Measurements from ENCODE around the gene PTPRG. TPM values are rescaled to one million over a fixed set of nuclear protein-coding genes. Genes with fewer than 3 reads are reported as not detected.

Gene PTPRG
- total and polyA plus RNA-seq, 2 donors (not counting 3 experiments of a cell fraction or from before 2014, with no cell fraction given): 8.9 to 39.1 TPM

GRCh38 chr3:61725851-61726333 is 164.5 kb downstream of the PTPRG start:
- POLR2A ChIA-PET: no interaction called here
- no peak for FAIRE-seq

DNA sequence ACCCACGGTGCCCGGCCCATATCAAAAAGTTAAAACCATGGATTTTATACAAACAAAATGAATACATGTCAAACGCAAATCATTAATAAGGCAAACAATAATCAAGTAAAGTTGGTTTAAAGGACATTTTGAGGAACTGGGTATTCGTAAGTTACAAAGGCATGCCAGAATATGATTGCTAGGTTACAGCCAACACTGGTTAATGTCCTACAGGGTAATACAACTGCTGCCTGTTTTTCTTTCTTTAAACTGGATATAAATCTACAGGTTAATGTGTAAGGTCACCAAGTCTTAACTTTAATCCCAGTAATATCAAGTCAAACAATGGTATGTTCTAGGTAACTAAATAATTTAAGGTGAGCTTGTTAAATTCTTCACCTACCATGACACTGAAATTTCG is 166.1 kb downstream of the PTPRG start:
- ChIA-PET POLR2A (no interaction called here), CTCF (interaction anchor here (1.2 kb wide), 1 partner anchor 39 kb away, joined by 3 read pairs; no protein-coding TSS in a partner anchor)
- Histone ChIP-seq H3K9me3 (replicated peaks; ENCODE audit: control insufficient read depth, insufficient read depth, low read length) (no peaks in the 10 kb centered on the region), H3K4me1 (ENCODE audit: control insufficient read depth, extremely low read depth, insufficient read depth, low read length) (no peaks in the 10 kb centered on the region), H3K9me1 (replicated peaks; ENCODE audit: control insufficient read depth, extremely low read depth, insufficient read depth, low read length) (no peaks in the 10 kb centered on the region), H3K79me2 (ENCODE audit: control insufficient read depth, insufficient read depth, low read length) (no peaks in the 10 kb centered on the region), H3K27me3 (ENCODE audit: control insufficient read depth in 2 of 2, insufficient read depth in 2 of 2, low read length in 2 of 2) (no peaks in the 10 kb centered on the region), H3K4me2 (ENCODE audit: insufficient read depth, low read length) (no peak overlapping the region), H4K20me1 (replicated peaks; ENCODE audit: control insufficient read depth, extremely low read depth, insufficient read depth, low read length) (no peaks in the 10 kb centered on the region), H3K36me3 (ENCODE audit: control insufficient read depth in 2 of 2, extremely low read depth in 1 of 2, insufficient read depth in 2 of 2, low read length in 2 of 2) (no peaks in the 10 kb centered on the region), H2AFZ (ENCODE audit: low read depth, low read length) (no peak overlapping the region), H3K9ac (replicated peaks; ENCODE audit: extremely low read depth, insufficient read depth, low read length) (no peak overlapping the region), H3K27ac (ENCODE audit: insufficient read depth, low read depth, low read length) (no peak overlapping the region), H3K4me3 (replicated peaks in 1 of 3; ENCODE audit: insufficient read depth in 1 of 3, low read depth in 1 of 3, low read length in 3 of 3) (no peak overlapping the region)
- FAIRE-seq: no peak
- no TSS peak for BruUV-seq (replicated peaks)
- DNase-seq (ENCODE audit: low read depth, low spot score): no peak
- intact Hi-C loops (cut with micrococcal nuclease): no loop called here
- TF ChIP-seq JUN (IDR thresholded peaks at IDR 0.05; ENCODE audit: borderline replicate concordance, insufficient read depth, insufficient read length, low read depth) (no peak), CTCF (IDR thresholded peaks at IDR 0.05; ENCODE audit: extremely low read depth in 1 of 2, insufficient read depth in 1 of 2, low read depth in 1 of 2, low read length in 2 of 2) (no peak), EZH2 (IDR thresholded peaks at IDR 0.05; ENCODE audit: borderline replicate concordance, low read depth, low read length, severe bottlenecking) (no peak), POLR2AphosphoS5 (IDR thresholded peaks at IDR 0.05; ENCODE audit: insufficient read depth, low read depth, low read length) (no peak), FOS (IDR thresholded peaks at IDR 0.05; ENCODE audit: borderline replicate concordance, insufficient read depth, low read length) (no peak), POLR2A (IDR thresholded peaks at IDR 0.05; ENCODE audit: low read depth, low read length) (no peak), MYC (IDR thresholded peaks at IDR 0.05; ENCODE audit: low read depth, low read length) (no peak), GATA2 (IDR thresholded peaks at IDR 0.05; ENCODE audit: insufficient read depth, insufficient read length, low read depth, low read length) (no peak)
- TF ChIP-seq, protein P1, sequence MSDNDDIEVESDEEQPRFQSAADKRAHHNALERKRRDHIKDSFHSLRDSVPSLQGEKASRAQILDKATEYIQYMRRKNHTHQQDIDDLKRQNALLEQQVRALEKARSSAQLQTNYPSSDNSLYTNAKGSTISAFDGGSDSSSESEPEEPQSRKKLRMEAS (IDR thresholded peaks at IDR 0.05; ENCODE audit: insufficient read depth, insufficient read length): no peak
- dilution Hi-C loops (cut with MboI; ENCODE audit: extremely low pct_ligation_motif_present, low sequenced_read_pairs): no loop called here

More at GRCh38 chr3:61725851-61726333, 164.5 kb downstream of the PTPRG start:
- Histone ChIP-seq H3K9me3 (replicated peaks; ENCODE audit: control insufficient read depth, insufficient read depth, low read length) (no peaks in the 10 kb centered on the region), H3K36me3 (ENCODE audit: control insufficient read depth in 2 of 2, extremely low read depth in 1 of 2, insufficient read depth in 2 of 2, low read length in 2 of 2) (no peaks in the 10 kb centered on the region), H4K20me1 (replicated peaks; ENCODE audit: control insufficient read depth, extremely low read depth, insufficient read depth, low read length) (no peaks in the 10 kb centered on the region), H3K9me1 (replicated peaks; ENCODE audit: control insufficient read depth, extremely low read depth, insufficient read depth, low read length) (no peaks in the 10 kb centered on the region), H3K4me1 (ENCODE audit: control insufficient read depth, extremely low read depth, insufficient read depth, low read length) (no peaks in the 10 kb centered on the region), H3K27ac (ENCODE audit: insufficient read depth, low read depth, low read length) (no peak overlapping the region), H3K9ac (replicated peaks; ENCODE audit: extremely low read depth, insufficient read depth, low read length) (no peak overlapping the region), H3K4me3 (replicated peaks in 1 of 3; ENCODE audit: insufficient read depth in 1 of 3, low read depth in 1 of 3, low read length in 3 of 3) (no peak overlapping the region), H3K4me2 (ENCODE audit: insufficient read depth, low read length) (no peak overlapping the region), H3K27me3 (ENCODE audit: control insufficient read depth in 2 of 2, insufficient read depth in 2 of 2, low read length in 2 of 2) (no peaks in the 10 kb centered on the region), H2AFZ (ENCODE audit: low read depth, low read length) (no peak overlapping the region), H3K79me2 (ENCODE audit: control insufficient read depth, insufficient read depth, low read length) (no peaks in the 10 kb centered on the region)
- BruUV-seq (replicated peaks): no TSS peak
- dilution Hi-C loops (cut with MboI; ENCODE audit: extremely low pct_ligation_motif_present, low sequenced_read_pairs): no loop called here
- no peak for DNase-seq (ENCODE audit: low read depth, low spot score)
- intact Hi-C loops (cut with micrococcal nuclease): no loop called here
- CTCF ChIA-PET: interaction anchor here (1.2 kb wide), 2 partner anchors 21 to 38 kb away, joined by 3 to 4 read pairs; no protein-coding TSS in a partner anchor
- TF ChIP-seq, protein P1 (IDR thresholded peaks at IDR 0.05; ENCODE audit: insufficient read depth, insufficient read length): no peak
- no peak for TF ChIP-seq POLR2AphosphoS5 (IDR thresholded peaks at IDR 0.05; ENCODE audit: insufficient read depth, low read depth, low read length)
- no peak for TF ChIP-seq POLR2A (IDR thresholded peaks at IDR 0.05; ENCODE audit: low read depth, low read length)
- no peak for TF ChIP-seq EZH2 (IDR thresholded peaks at IDR 0.05; ENCODE audit: borderline replicate concordance, low read depth, low read length, severe bottlenecking)
